Fibroblast of lung (primary cell): ENCODE data around the gene PSMG4. TPM values are rescaled to one million over a fixed set of nuclear protein-coding genes. Genes with fewer than 3 reads are reported as not detected.

Source experiments
- DNase-seq, 2 donors: peaks; one replicate each; pipeline versions ENCODE4 v3.0.0 to v3.0.0-alpha.2; 2010; ENCODE audit warnings: low read depth in 2 of 2
- H2AFZ ChIP-seq: 2 replicates; pipeline ENCODE4 v1.5.1; 2012; ENCODE audit warnings: low read length, control low read depth, inconsistent platforms
- H3K27ac ChIP-seq: 2 replicates; pipeline ENCODE4 v1.5.1; 2011; ENCODE audit warnings: low read length, control low read depth; ENCODE audit not compliant: insufficient read depth
- H3K27me3 ChIP-seq: 2 replicates; pipeline ENCODE4 v1.5.1; 2011; ENCODE audit warnings: mild to moderate bottlenecking, low read length; ENCODE audit not compliant: control insufficient read depth, insufficient read depth
- H3K36me3 ChIP-seq: 2 replicates; pipeline ENCODE4 v1.5.1; 2011; ENCODE audit warnings: low read length; ENCODE audit not compliant: control insufficient read depth, insufficient read depth
- H3K4me1 ChIP-seq: 2 replicates; pipeline ENCODE4 v1.5.1; 2011; ENCODE audit warnings: low read length; ENCODE audit not compliant: control insufficient read depth, insufficient read depth; ENCODE audit errors: extremely low read depth
- H3K4me2 ChIP-seq: 2 replicates; pipeline ENCODE4 v1.5.1; 2011; ENCODE audit warnings: low read length, control low read depth; ENCODE audit not compliant: insufficient read depth; ENCODE audit errors: extremely low read depth
- H3K4me3 ChIP-seq, 4 experiments: fragments of 200-600 bp in 1 of 4; sonication (generic) in 1 of 4; replicated peaks in 1 of 4; 2 replicates each; pipeline ENCODE4 v1.5.1; 2011 to 2016; ENCODE audit warnings: low read length in 4 of 4, low read depth in 3 of 4, mild to moderate bottlenecking in 3 of 4, control low read depth in 2 of 4, inconsistent platforms in 1 of 4, mixed read lengths in 1 of 4; ENCODE audit not compliant: insufficient read depth in 1 of 4; ENCODE audit errors: control extremely low read depth in 1 of 4
- H3K79me2 ChIP-seq: 2 replicates; pipeline ENCODE4 v1.5.1; 2012; ENCODE audit warnings: mild to moderate bottlenecking, low read length, inconsistent platforms; ENCODE audit not compliant: control insufficient read depth, insufficient read depth
- H3K9ac ChIP-seq: 2 replicates; pipeline ENCODE4 v1.5.1; 2011; ENCODE audit warnings: mild to moderate bottlenecking, low read length, control low read depth; ENCODE audit not compliant: insufficient read depth
- H3K9me3 ChIP-seq: 2 replicates; pipeline ENCODE4 v1.5.1; 2012; ENCODE audit warnings: low read depth, low read length; ENCODE audit not compliant: control insufficient read depth, insufficient read depth
- H4K20me1 ChIP-seq: 2 replicates; pipeline ENCODE4 v1.5.1; 2011; ENCODE audit warnings: low read length; ENCODE audit not compliant: control insufficient read depth, insufficient read depth; ENCODE audit errors: extremely low read depth
- CTCF ChIP-seq, 2 donors: IDR thresholded peaks in 1 of 2; conservative IDR thresholded peaks in 1 of 2; 1 replicate in 1 of 2; 2 replicates in 1 of 2; pipeline ENCODE4 v1.5.1; 2011 to 2012; ENCODE audit warnings: low read length in 2 of 2, control low read depth in 1 of 2, inconsistent platforms in 1 of 2, low read depth in 1 of 2, mild to moderate bottlenecking in 1 of 2
- EZH2 ChIP-seq: IDR thresholded peaks from 2 replicates; pipeline ENCODE4 v1.5.1; 2012; ENCODE audit warnings: low read length, control low read depth, mild to moderate bottlenecking; ENCODE audit errors: missing control alignments
- polyA plus RNA-seq, 2 donors: library from polyadenylated mRNA; depleted of rRNA in 1 of 2; stranded (reverse) in 1 of 2; unstranded in 1 of 2; fragments of >200 nt; gene quantifications; 2 replicates each; pipeline ENCODE4 v1.2.1, GENCODE V29; 2011 to 2012; ENCODE audit warnings: missing spikeins in 1 of 2
- total RNA-seq: library from RNA; depleted of rRNA; stranded (reverse); fragments of >200 nt; gene quantifications from 2 replicates; pipeline ENCODE4 v1.2.1, GENCODE V29; 2014

PSMG4 gene
- total and polyA plus RNA-seq, 2 donors (not counting 1 experiment from before 2014, with no cell fraction given), result 12.5 to 34.2 TPM

GRCh38 chr6:3264356-3264755, 5.6 kb downstream of the PSMG4 start:
- H3K4me2 ChIP-seq, result no peak overlapping the region
- peaks cover 8% of the 10 kb centered on the region for H3K36me3 ChIP-seq
- H3K9ac ChIP-seq, result no peak overlapping the region
- no peak for DNase-seq
- no peak overlapping the region for H3K27ac ChIP-seq
- H4K20me1 ChIP-seq, result no peaks in the 10 kb centered on the region
- H2AFZ ChIP-seq, result no peak overlapping the region
- no peak overlapping the region for H3K4me3 ChIP-seq
- no peak for TF ChIP-seq CTCF (conservative IDR thresholded peaks at IDR 0.05 in 1 of 2, IDR thresholded peaks at IDR 0.05 in 1 of 2; ENCODE audit: low read depth in 1 of 2, low read length in 2 of 2)
- no peak for TF ChIP-seq EZH2
- peaks cover 4% of the 10 kb centered on the region for H3K4me1 ChIP-seq
- H3K9me3 ChIP-seq, result no peaks in the 10 kb centered on the region
- peaks cover 40% of the 10 kb centered on the region for H3K79me2 ChIP-seq
- H3K27me3 ChIP-seq, result no peaks in the 10 kb centered on the region

GRCh38 chr6:3265671-3266070, 6.9 kb downstream of the PSMG4 start:
- no peaks in the 10 kb centered on the region for H4K20me1 ChIP-seq
- no peak overlapping the region for H3K4me2 ChIP-seq

GRCh38 chr6:3266170-3266569, 7.4 kb downstream of the PSMG4 start:
- TF ChIP-seq EZH2 (no peak), CTCF (conservative IDR thresholded peaks at IDR 0.05 in 1 of 2, IDR thresholded peaks at IDR 0.05 in 1 of 2; ENCODE audit: low read depth in 1 of 2, low read length in 2 of 2) (no peak)
- Histone ChIP-seq H3K9ac (no peak overlapping the region), H3K4me3 (no peak overlapping the region), H2AFZ (no peak overlapping the region), H3K4me1 (peaks cover 4% of the 10 kb centered on the region), H3K27ac (no peak overlapping the region), H3K79me2 (peaks cover 24% of the 10 kb centered on the region), H3K9me3 (no peaks in the 10 kb centered on the region), H3K4me2 (no peak overlapping the region), H3K36me3 (peaks cover 12% of the 10 kb centered on the region), H3K27me3 (no peaks in the 10 kb centered on the region), H4K20me1 (no peaks in the 10 kb centered on the region)
- DNase-seq, result no peak

More at GRCh38 chr6:3265671-3266070, 6.9 kb downstream of the PSMG4 start:
- Histone ChIP-seq H3K79me2 (peaks cover 29% of the 10 kb centered on the region), H3K27ac (no peak overlapping the region), H3K9me3 (no peaks in the 10 kb centered on the region), H3K4me1 (peaks cover 4% of the 10 kb centered on the region), H3K4me3 (no peak overlapping the region), H3K27me3 (no peaks in the 10 kb centered on the region), H3K36me3 (peaks cover 11% of the 10 kb centered on the region), H2AFZ (no peak overlapping the region), H3K9ac (no peak overlapping the region)
- no peak for DNase-seq
- TF ChIP-seq EZH2, result no peak
- no peak for TF ChIP-seq CTCF (conservative IDR thresholded peaks at IDR 0.05 in 1 of 2, IDR thresholded peaks at IDR 0.05 in 1 of 2; ENCODE audit: low read depth in 1 of 2, low read length in 2 of 2)
